H7 (cell line): ENCODE results near the gene MIER2. TPM values are rescaled to one million over a fixed set of nuclear protein-coding genes. Genes with fewer than 3 reads are reported as not detected.
A peak's percentile ranks its signal among the peaks of the same experiment; 100 is the strongest.
"Not testable (repeated sequence)": the region's sequence is repeated elsewhere in the genome, so short reads cannot be mapped to it uniquely, and the experiment has no call there.

Source experiments
- DNase-seq: peaks from one replicate; pipeline ENCODE4 v3.0.0; 2012
- H3K27me3 ChIP-seq: 2 replicates; pipeline ENCODE4 v1.6.0; 2011; ENCODE audit warnings: mild to moderate bottlenecking, low read length; ENCODE audit not compliant: control insufficient read depth, insufficient read depth
- H3K36me3 ChIP-seq: replicated peaks from 2 replicates; pipeline ENCODE4 v1.5.1; 2011; ENCODE audit warnings: low read length; ENCODE audit not compliant: control insufficient read depth, insufficient read depth
- H3K4me3 ChIP-seq: 2 replicates; pipeline ENCODE4 v1.5.1; 2011; ENCODE audit warnings: low read depth, mild to moderate bottlenecking, control low read depth, low read length, moderate library complexity; ENCODE audit not compliant: insufficient read depth
- total RNA-seq: library from RNA; depleted of rRNA; stranded (reverse); fragments of >200 nt; shearing (Covaris generic); gene quantifications from 2 replicates; pipeline ENCODE4 v1.2.3, GENCODE V29; 2014

The MIER2 gene
- total RNA-seq, 1 experiment from 2014 or later: 43.4 TPM

GRCh38 chr19:355536-355935 is 10.9 kb upstream of the MIER2 start:
- not testable (repeated sequence) for H3K36me3 ChIP-seq, H3K4me3 ChIP-seq, H3K27me3 ChIP-seq, DNase-seq

- no peak overlapping the region for H3K4me3 ChIP-seq
- H3K36me3 ChIP-seq: no peaks in the 10 kb centered on the region
- DNase-seq: no peak
- no peaks in the 10 kb centered on the region for H3K27me3 ChIP-seq
Observed at GRCh38 chr19:355134-355533, 10.5 kb upstream of the MIER2 start.

- DNase-seq: no peak
- H3K36me3 ChIP-seq: no peaks in the 10 kb centered on the region
- no peak overlapping the region for H3K4me3 ChIP-seq
- no peaks in the 10 kb centered on the region for H3K27me3 ChIP-seq
Observed at GRCh38 chr19:351976-352625, 7.5 kb upstream of the MIER2 start.

GRCh38 chr19:347946-348861 is 3.6 kb upstream of the MIER2 start:
- peak; percentile 77 for DNase-seq
- Histone ChIP-seq H3K36me3 (no peaks in the 10 kb centered on the region), H3K27me3 (peaks cover 13% of the 10 kb centered on the region), H3K4me3 (no peak overlapping the region)

GRCh38 chr19:345320-345879 is 804 bp upstream of the MIER2 start:
- Histone ChIP-seq H3K36me3 (peaks cover 8% of the 10 kb centered on the region), H3K4me3 (peak overlapping the region; percentile 67), H3K27me3 (peaks cover 13% of the 10 kb centered on the region)
- DNase-seq: peak; percentile 43

- Histone ChIP-seq H3K4me3 (peak overlapping the region; percentile 60), H3K36me3 (peaks cover 10% of the 10 kb centered on the region), H3K27me3 (peaks cover 13% of the 10 kb centered on the region)
- peak; percentile 99 for DNase-seq
Observed at GRCh38 chr19:343941-344624, 513 bp downstream of the MIER2 start.

GRCh38 chr19:343451-343931 is 1.1 kb downstream of the MIER2 start:
- peak overlapping the region; percentile 60 for H3K4me3 ChIP-seq
- peaks cover 13% of the 10 kb centered on the region for H3K27me3 ChIP-seq
- peak; percentile 54 for DNase-seq
- peaks cover 10% of the 10 kb centered on the region for H3K36me3 ChIP-seq

GRCh38 chr19:342801-343421 is 1.7 kb downstream of the MIER2 start:
- Histone ChIP-seq H3K36me3 (peaks cover 10% of the 10 kb centered on the region), H3K4me3 (no peak overlapping the region; the same call in 1 of the 2 replicates), H3K27me3 (peaks cover 13% of the 10 kb centered on the region)
- no peak for DNase-seq

GRCh38 chr19:342128-342455 is 2.5 kb downstream of the MIER2 start:
- DNase-seq: no peak
- no peak overlapping the region for H3K4me3 ChIP-seq
- peaks cover 13% of the 10 kb centered on the region for H3K27me3 ChIP-seq
- H3K36me3 ChIP-seq: peaks cover 10% of the 10 kb centered on the region

- no peak overlapping the region for H3K4me3 ChIP-seq
- peaks cover 13% of the 10 kb centered on the region for H3K27me3 ChIP-seq
- no peak for DNase-seq
- H3K36me3 ChIP-seq: peaks cover 10% of the 10 kb centered on the region
Observed at GRCh38 chr19:341386-342127, 3.0 kb downstream of the MIER2 start.

GRCh38 chr19:340620-341385 is 3.8 kb downstream of the MIER2 start:
- peaks cover 9% of the 10 kb centered on the region for H3K27me3 ChIP-seq
- no peak overlapping the region for H3K4me3 ChIP-seq
- peaks cover 10% of the 10 kb centered on the region for H3K36me3 ChIP-seq
- DNase-seq: peak; percentile 43

GRCh38 chr19:339262-339887 is 5.2 kb downstream of the MIER2 start:
- no peak for DNase-seq

GRCh38 chr19:338421-338820 is 6.2 kb downstream of the MIER2 start:
- Histone ChIP-seq H3K4me3 (no peak overlapping the region), H3K36me3 (peaks cover 16% of the 10 kb centered on the region), H3K27me3 (no peaks in the 10 kb centered on the region)
- DNase-seq: peak; percentile 21

More at GRCh38 chr19:339262-339887, 5.2 kb downstream of the MIER2 start:
- no peaks in the 10 kb centered on the region for H3K27me3 ChIP-seq
- H3K36me3 ChIP-seq: peaks cover 12% of the 10 kb centered on the region
- H3K4me3 ChIP-seq: no peak overlapping the region
